K562 (cell line): Measurements from ENCODE around the gene DNAJB6.

ENCODE experiments used
- CTCF ChIP-seq, 3 experiments: IDR thresholded peaks in 2 of 3; conservative IDR thresholded peaks in 1 of 3; 2 replicates each; pipeline ENCODE4 v1.5.1; 2011 to 2012; ENCODE audit warnings: low read length in 3 of 3, mild to moderate bottlenecking in 3 of 3, control low read depth in 2 of 3, improper control_type of control experiment in 1 of 3, inconsistent platforms in 1 of 3, low read depth in 1 of 3, mixed read lengths in 1 of 3, moderate library complexity in 1 of 3; ENCODE audit not compliant: insufficient read depth in 2 of 3
- GABPA ChIP-seq: fragments of 200-800 bp; sonication (Bioruptor generic); conservative IDR thresholded peaks from 2 replicates; pipeline ENCODE4 v1.6.1; 2016; ENCODE audit warnings: low read depth, missing genetic modification characterization, missing compliant biosample characterization
- POLR2AphosphoS5 ChIP-seq: IDR thresholded peaks from 2 replicates; pipeline ENCODE4 v1.6.1; 2011; ENCODE audit warnings: mild to moderate bottlenecking, low read depth, low read length, moderate library complexity; ENCODE audit not compliant: control insufficient read depth, insufficient read depth
- SRSF1 ChIP-seq: fragments of 200-400 bp; formaldehyde crosslinking; IDR thresholded peaks from 2 replicates; pipeline ENCODE4 v1.6.1; 2017; ENCODE audit warnings: mild to moderate bottlenecking, low read depth, low read length, moderate library complexity
- ZNF232 ChIP-seq: sonication (generic); formaldehyde crosslinking; IDR thresholded peaks from 2 replicates; pipeline ENCODE4 v1.8.0; 2022; ENCODE audit warnings: mild to moderate bottlenecking, missing genetic modification reagents
- ZNF41 ChIP-seq: fragments of 250-450 bp; sonication (Bioruptor Pico); conservative IDR thresholded peaks from 2 replicates; pipeline ENCODE4 v1.4.0; 2020; ENCODE audit warnings: mild to moderate bottlenecking
- TF ChIP-seq, protein P1 (sequence below): fragments of 450-650 bp; formaldehyde crosslinking; conservative IDR thresholded peaks from 2 replicates; pipeline ENCODE4 v1.4.0; 2022; ENCODE audit warnings: mild to moderate bottlenecking, missing genetic modification characterization

GRCh38 chr7:157397036-157397720 lies 60.4 kb downstream of the DNAJB6 start:
- TF ChIP-seq ZNF232 (no peak), GABPA (tag) (no peak), SRSF1 (no peak), CTCF (IDR thresholded peaks at IDR 0.05 in 2 of 3, conservative IDR thresholded peaks at IDR 0.05 in 1 of 3; ENCODE audit: insufficient read depth in 2 of 3, low read depth in 1 of 3, low read length in 3 of 3) (no peak), ZNF41 (CRISPR knock-in tag) (no peak), POLR2AphosphoS5 (no peak)
- TF ChIP-seq, protein P1, sequence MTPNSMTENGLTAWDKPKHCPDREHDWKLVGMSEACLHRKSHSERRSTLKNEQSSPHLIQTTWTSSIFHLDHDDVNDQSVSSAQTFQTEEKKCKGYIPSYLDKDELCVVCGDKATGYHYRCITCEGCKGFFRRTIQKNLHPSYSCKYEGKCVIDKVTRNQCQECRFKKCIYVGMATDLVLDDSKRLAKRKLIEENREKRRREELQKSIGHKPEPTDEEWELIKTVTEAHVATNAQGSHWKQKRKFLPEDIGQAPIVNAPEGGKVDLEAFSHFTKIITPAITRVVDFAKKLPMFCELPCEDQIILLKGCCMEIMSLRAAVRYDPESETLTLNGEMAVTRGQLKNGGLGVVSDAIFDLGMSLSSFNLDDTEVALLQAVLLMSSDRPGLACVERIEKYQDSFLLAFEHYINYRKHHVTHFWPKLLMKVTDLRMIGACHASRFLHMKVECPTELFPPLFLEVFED (CRISPR knock-in tag) = no peak
